PFSK-1 (cell line): ENCODE data around the gene ACADVL.
A peak's percentile ranks its signal among the peaks of the same experiment; 100 is the strongest.

Experiments used
- POLR2AphosphoS5 ChIP-seq: IDR thresholded peaks from 2 replicates; pipeline ENCODE4 v1.6.1; 2012; ENCODE audit warnings: low read depth, mild to moderate bottlenecking, control low read depth, low read length, moderate library complexity
- TAF1 ChIP-seq: IDR thresholded peaks from 2 replicates; pipeline ENCODE4 v1.6.1; 2012; ENCODE audit warnings: low read length, control low read depth, borderline replicate concordance; ENCODE audit not compliant: insufficient read depth
- TF ChIP-seq, protein P1 (sequence below), 2 experiments: IDR thresholded peaks; 2 replicates each; pipeline versions ENCODE4 v1.6.1 to v1.8.0; 2011 to 2012; ENCODE audit warnings: low read depth in 2 of 2, low read length in 2 of 2, control low read depth in 1 of 2, inconsistent platforms in 1 of 2, mild to moderate bottlenecking in 1 of 2, moderate library complexity in 1 of 2; ENCODE audit not compliant: insufficient read depth in 1 of 2

DNA sequence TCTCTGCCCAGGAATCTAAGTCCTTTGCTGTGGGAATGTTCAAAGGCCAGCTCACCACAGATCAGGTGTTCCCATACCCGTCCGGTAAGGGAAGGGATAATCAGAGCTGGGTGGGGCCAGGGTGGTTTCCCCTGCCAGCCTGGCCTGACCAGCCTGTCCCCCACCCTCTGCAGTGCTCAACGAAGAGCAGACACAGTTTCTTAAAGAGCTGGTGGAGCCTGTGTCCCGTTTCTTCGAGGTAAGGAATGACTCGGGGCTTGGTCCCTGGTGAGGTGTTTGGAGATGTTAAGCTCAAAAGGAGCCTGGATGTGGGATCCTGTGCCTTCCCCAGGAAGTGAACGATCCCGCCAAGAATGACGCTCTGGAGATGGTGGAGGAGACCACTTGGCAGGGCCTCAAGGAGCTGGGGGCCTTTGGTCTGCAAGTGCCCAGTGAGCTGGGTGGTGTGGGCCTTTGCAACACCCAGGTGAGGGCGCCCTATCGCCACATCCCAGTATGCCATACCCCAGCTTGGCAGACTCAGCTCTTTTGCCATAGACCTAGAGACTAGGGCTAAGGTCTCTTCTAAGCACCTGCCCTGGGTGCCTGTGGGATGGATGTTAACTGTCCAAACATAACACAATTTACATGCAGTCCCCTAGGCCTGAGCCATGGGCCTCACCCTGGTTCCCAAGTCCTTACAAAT, 997 bp downstream of the ACADVL start:
- TF ChIP-seq, protein P1, sequence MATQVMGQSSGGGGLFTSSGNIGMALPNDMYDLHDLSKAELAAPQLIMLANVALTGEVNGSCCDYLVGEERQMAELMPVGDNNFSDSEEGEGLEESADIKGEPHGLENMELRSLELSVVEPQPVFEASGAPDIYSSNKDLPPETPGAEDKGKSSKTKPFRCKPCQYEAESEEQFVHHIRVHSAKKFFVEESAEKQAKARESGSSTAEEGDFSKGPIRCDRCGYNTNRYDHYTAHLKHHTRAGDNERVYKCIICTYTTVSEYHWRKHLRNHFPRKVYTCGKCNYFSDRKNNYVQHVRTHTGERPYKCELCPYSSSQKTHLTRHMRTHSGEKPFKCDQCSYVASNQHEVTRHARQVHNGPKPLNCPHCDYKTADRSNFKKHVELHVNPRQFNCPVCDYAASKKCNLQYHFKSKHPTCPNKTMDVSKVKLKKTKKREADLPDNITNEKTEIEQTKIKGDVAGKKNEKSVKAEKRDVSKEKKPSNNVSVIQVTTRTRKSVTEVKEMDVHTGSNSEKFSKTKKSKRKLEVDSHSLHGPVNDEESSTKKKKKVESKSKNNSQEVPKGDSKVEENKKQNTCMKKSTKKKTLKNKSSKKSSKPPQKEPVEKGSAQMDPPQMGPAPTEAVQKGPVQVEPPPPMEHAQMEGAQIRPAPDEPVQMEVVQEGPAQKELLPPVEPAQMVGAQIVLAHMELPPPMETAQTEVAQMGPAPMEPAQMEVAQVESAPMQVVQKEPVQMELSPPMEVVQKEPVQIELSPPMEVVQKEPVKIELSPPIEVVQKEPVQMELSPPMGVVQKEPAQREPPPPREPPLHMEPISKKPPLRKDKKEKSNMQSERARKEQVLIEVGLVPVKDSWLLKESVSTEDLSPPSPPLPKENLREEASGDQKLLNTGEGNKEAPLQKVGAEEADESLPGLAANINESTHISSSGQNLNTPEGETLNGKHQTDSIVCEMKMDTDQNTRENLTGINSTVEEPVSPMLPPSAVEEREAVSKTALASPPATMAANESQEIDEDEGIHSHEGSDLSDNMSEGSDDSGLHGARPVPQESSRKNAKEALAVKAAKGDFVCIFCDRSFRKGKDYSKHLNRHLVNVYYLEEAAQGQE (IDR thresholded peaks at IDR 0.05; ENCODE audit: insufficient read depth in 1 of 2, low read depth in 2 of 2, low read length in 2 of 2), result peak in 1 of 2 experiments; percentile 19; a peak in 1 of 4 replicates
- TF ChIP-seq TAF1 (no peak), POLR2AphosphoS5 (peak; percentile 29; the same call in 1 of the 2 replicates)
